ENCODE measurements around the gene NMRK1. TPM values are rescaled to one million over a fixed set of nuclear protein-coding genes. Genes with fewer than 3 reads are reported as not detected.

Gene NMRK1
- total and polyA plus RNA-seq, 2 of the 13 experiments (the other 11 are each of a cell fraction or from before 2014, with no cell fraction given), result 9.1 to 12.9 TPM

DNA sequence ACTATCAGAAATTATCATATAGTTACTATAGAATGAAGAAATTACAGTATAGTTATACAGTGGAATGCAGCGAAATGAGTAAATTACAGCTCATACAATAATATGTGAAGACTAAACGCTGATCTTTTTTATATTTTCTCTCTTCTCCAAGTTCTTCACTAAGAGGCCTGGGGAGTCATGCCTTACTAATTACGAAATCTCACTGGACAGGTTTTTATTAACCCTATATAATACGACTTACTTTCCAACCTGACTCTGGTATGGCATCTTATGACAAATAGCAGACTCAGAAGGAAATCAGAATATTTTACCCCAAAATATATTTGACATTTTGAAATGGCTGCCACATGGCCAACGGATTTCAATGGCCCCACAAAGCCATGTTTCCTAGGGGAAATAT is 68.9 kb downstream of the NMRK1 start (continued):
- TF ChIP-seq HNRNPH1 (optimal IDR thresholded peaks at IDR 0.05; ENCODE audit: low read depth, low read length), result no peak
- TF ChIP-seq MZF1 (CRISPR knock-in tag; IDR thresholded peaks at IDR 0.05; ENCODE audit: borderline replicate concordance), result no peak
- no peak for TF ChIP-seq ZNF703 (CRISPR knock-in tag; IDR thresholded peaks at IDR 0.05; ENCODE audit: borderline replicate concordance)
- TF ChIP-seq, protein P1, sequence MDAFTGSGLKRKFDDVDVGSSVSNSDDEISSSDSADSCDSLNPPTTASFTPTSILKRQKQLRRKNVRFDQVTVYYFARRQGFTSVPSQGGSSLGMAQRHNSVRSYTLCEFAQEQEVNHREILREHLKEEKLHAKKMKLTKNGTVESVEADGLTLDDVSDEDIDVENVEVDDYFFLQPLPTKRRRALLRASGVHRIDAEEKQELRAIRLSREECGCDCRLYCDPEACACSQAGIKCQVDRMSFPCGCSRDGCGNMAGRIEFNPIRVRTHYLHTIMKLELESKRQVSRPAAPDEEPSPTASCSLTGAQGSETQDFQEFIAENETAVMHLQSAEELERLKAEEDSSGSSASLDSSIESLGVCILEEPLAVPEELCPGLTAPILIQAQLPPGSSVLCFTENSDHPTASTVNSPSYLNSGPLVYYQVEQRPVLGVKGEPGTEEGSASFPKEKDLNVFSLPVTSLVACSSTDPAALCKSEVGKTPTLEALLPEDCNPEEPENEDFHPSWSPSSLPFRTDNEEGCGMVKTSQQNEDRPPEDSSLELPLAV (CRISPR knock-in tag; conservative IDR thresholded peaks at IDR 0.05; ENCODE audit: low read depth), result no peak

DNA sequence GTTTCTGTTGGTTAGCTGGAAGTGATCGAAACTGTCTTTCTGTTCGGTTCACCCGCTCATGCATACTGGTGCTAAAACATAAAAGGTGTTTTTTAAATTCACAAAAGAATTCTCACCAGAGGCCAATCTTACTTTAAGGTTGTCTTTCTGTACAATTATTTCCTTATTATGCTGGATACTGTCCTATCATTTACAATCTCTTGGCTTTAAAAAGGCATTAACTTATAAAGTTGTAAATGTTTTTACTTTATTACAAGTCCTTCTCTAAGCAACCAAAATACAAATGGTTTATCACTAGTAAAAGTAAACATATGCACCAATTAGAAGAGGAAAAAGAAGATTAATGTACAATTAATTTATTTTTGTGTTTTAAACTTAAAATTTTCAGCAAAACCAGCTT is 70.6 kb downstream of the NMRK1 start:
- FAIRE-seq (no peak), DNase-seq (ENCODE audit: low spot score) (no peak), ATAC-seq (no peak)
- no peak overlapping the region for H3K4me3 ChIP-seq (replicated peaks in 1 of 3; ENCODE audit: insufficient read depth in 1 of 3, low read depth in 2 of 3, low read length in 3 of 3)
- H3K79me2 ChIP-seq (ENCODE audit: insufficient read depth, low read length), result peaks cover 32% of the 10 kb centered on the region
- intact Hi-C loops (cut with micrococcal nuclease; ENCODE audit: unreplicated experiment) (no loop called here), in situ Hi-C loops (cut with HindIII; ENCODE audit: extremely low pct_ligation_motif_present, low pct_unique_long_range_greater_than_20kb) (no loop called here)
- H3K4me1 ChIP-seq (ENCODE audit: insufficient read depth, low read length), result peaks cover 4% of the 10 kb centered on the region; the same call in 1 of the 2 replicates
- CTCF ChIA-PET (ENCODE audit: low intra/inter-chr PET ratio, low total read pairs), result no interaction called here
- 98% methylated on average over 3 of the region's 3 CpGs for WGBS (ENCODE audit: low lambda C conversion rate)
- no peaks in the 10 kb centered on the region for H3K9me3 ChIP-seq (ENCODE audit: low read length)
- no peak overlapping the region for H3K9ac ChIP-seq (ENCODE audit: insufficient read depth, low read depth, low read length)
- no peak overlapping the region for H2AFZ ChIP-seq (ENCODE audit: low read length)
- H3K4me2 ChIP-seq (ENCODE audit: low read depth, low read length), result no peak overlapping the region
- H3K36me3 ChIP-seq (replicated peaks in 1 of 2; ENCODE audit: control insufficient read depth in 1 of 2, insufficient read depth in 2 of 2, low read length in 2 of 2), result peaks cover 0 to 8% of the 10 kb centered on the region in 2 experiments; a peak in 2 of 5 replicates
- no peak overlapping the region for H3K27ac ChIP-seq (ENCODE audit: extremely low read length, insufficient read depth, low read length)
- no peaks in the 10 kb centered on the region for H4K20me1 ChIP-seq (ENCODE audit: insufficient read depth, low read length)
- BruUV-seq (replicated peaks), result no TSS peak
- POLR2A ChIA-PET, result interaction anchor here (1.3 kb wide), 1 partner anchor 11 kb away, joined by 3 read pairs; no protein-coding TSS in a partner anchor
- no peaks in the 10 kb centered on the region for H3K27me3 ChIP-seq (ENCODE audit: control insufficient read depth in 1 of 2, insufficient read depth in 2 of 2, low read length in 2 of 2)
- no peak for TF ChIP-seq SNRNP70 (IDR thresholded peaks at IDR 0.05; ENCODE audit: low read depth, low read length)
- TF ChIP-seq, protein P2, sequence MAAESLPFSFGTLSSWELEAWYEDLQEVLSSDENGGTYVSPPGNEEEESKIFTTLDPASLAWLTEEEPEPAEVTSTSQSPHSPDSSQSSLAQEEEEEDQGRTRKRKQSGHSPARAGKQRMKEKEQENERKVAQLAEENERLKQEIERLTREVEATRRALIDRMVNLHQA (CRISPR knock-in tag; IDR thresholded peaks at IDR 0.05), result no peak
- TF ChIP-seq, protein P3, sequence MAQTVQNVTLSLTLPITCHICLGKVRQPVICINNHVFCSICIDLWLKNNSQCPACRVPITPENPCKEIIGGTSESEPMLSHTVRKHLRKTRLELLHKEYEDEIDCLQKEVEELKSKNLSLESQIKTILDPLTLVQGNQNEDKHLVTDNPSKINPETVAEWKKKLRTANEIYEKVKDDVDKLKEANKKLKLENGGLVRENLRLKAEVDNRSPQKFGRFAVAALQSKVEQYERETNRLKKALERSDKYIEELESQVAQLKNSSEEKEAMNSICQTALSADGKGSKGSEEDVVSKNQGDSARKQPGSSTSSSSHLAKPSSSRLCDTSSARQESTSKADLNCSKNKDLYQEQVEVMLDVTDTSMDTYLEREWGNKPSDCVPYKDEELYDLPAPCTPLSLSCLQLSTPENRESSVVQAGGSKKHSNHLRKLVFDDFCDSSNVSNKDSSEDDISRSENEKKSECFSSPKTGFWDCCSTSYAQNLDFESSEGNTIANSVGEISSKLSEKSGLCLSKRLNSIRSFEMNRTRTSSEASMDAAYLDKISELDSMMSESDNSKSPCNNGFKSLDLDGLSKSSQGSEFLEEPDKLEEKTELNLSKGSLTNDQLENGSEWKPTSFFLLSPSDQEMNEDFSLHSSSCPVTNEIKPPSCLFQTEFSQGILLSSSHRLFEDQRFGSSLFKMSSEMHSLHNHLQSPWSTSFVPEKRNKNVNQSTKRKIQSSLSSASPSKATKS (CRISPR knock-in tag; IDR thresholded peaks at IDR 0.05), result no peak
- no peak for TF ChIP-seq ZNF468 (CRISPR knock-in tag; IDR thresholded peaks at IDR 0.05)
- no peak for TF ChIP-seq ZNF747 (CRISPR knock-in tag; IDR thresholded peaks at IDR 0.05; ENCODE audit: borderline replicate concordance)
- TF ChIP-seq POGZ (CRISPR knock-in tag; IDR thresholded peaks at IDR 0.05), result no peak
- TF ChIP-seq ZNF577 (CRISPR knock-in tag; IDR thresholded peaks at IDR 0.05; ENCODE audit: borderline replicate concordance, low read depth), result no peak
- no peak for TF ChIP-seq HNRNPL (IDR thresholded peaks at IDR 0.05; ENCODE audit: low read depth, low read length)
- TF ChIP-seq, protein P4, sequence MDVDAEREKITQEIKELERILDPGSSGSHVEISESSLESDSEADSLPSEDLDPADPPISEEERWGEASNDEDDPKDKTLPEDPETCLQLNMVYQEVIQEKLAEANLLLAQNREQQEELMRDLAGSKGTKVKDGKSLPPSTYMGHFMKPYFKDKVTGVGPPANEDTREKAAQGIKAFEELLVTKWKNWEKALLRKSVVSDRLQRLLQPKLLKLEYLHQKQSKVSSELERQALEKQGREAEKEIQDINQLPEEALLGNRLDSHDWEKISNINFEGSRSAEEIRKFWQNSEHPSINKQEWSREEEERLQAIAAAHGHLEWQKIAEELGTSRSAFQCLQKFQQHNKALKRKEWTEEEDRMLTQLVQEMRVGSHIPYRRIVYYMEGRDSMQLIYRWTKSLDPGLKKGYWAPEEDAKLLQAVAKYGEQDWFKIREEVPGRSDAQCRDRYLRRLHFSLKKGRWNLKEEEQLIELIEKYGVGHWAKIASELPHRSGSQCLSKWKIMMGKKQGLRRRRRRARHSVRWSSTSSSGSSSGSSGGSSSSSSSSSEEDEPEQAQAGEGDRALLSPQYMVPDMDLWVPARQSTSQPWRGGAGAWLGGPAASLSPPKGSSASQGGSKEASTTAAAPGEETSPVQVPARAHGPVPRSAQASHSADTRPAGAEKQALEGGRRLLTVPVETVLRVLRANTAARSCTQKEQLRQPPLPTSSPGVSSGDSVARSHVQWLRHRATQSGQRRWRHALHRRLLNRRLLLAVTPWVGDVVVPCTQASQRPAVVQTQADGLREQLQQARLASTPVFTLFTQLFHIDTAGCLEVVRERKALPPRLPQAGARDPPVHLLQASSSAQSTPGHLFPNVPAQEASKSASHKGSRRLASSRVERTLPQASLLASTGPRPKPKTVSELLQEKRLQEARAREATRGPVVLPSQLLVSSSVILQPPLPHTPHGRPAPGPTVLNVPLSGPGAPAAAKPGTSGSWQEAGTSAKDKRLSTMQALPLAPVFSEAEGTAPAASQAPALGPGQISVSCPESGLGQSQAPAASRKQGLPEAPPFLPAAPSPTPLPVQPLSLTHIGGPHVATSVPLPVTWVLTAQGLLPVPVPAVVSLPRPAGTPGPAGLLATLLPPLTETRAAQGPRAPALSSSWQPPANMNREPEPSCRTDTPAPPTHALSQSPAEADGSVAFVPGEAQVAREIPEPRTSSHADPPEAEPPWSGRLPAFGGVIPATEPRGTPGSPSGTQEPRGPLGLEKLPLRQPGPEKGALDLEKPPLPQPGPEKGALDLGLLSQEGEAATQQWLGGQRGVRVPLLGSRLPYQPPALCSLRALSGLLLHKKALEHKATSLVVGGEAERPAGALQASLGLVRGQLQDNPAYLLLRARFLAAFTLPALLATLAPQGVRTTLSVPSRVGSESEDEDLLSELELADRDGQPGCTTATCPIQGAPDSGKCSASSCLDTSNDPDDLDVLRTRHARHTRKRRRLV (CRISPR knock-in tag; IDR thresholded peaks at IDR 0.05), result no peak
- no peak for TF ChIP-seq GATAD2A (CRISPR knock-in tag; IDR thresholded peaks at IDR 0.05)
- TF ChIP-seq U2AF1 (optimal IDR thresholded peaks at IDR 0.05; ENCODE audit: low read depth, low read length), result no peak

Measured in HepG2 (cell line).